ENCODE data around the gene OR51G2. TPM values are rescaled to one million over a fixed set of nuclear protein-coding genes. Genes with fewer than 3 reads are reported as not detected.
"Not testable (repeated sequence)": the region's sequence is repeated elsewhere in the genome, so short reads cannot be mapped to it uniquely, and the experiment has no call there.

The OR51G2 gene
- not detected in 2 replicates for total RNA-seq

- DNase-seq (ENCODE audit: low read depth, low spot score) = no peak
Observed at GRCh38 chr11:4919250-4919649, at the start of gene OR51G2. Gene OR51G2, minus strand, starts transcription at chr11:4919350. Its CDS starts 3,687 bp downstream, at chr11:4915663.

GRCh38 chr11:4962816-4963215 lies 43.7 kb upstream of the OR51G2 start:
- DNase-seq (ENCODE audit: low read depth, low spot score) = no peak

- DNase-seq (ENCODE audit: low read depth, low spot score) = no peak
Observed at GRCh38 chr11:4960877-4961276, 41.7 kb upstream of the OR51G2 start.

GRCh38 chr11:4957396-4957795 lies 38.2 kb upstream of the OR51G2 start:
- DNase-seq (ENCODE audit: low read depth, low spot score) = no peak

GRCh38 chr11:4955613-4956012 lies 36.5 kb upstream of the OR51G2 start, which contains the start of gene OR51A2:
Gene OR51A2, minus strand, starts transcription at chr11:4955713. Its CDS starts 0 bp downstream, at chr11:4955713.
- not testable (repeated sequence) for DNase-seq (ENCODE audit: low read depth, low spot score)

- no peak for DNase-seq (ENCODE audit: low read depth, low spot score)
Observed at GRCh38 chr11:4947505-4947904, 28.4 kb upstream of the OR51G2 start, which contains the start of gene OR51A4. Gene OR51A4, minus strand, starts transcription at chr11:4947605. Its CDS starts 505 bp downstream, at chr11:4947100.

GRCh38 chr11:4936745-4937144 lies 17.6 kb upstream of the OR51G2 start:
- DNase-seq (ENCODE audit: low read depth, low spot score) = no peak

GRCh38 chr11:4932751-4933150 lies 13.6 kb upstream of the OR51G2 start:
- DNase-seq (ENCODE audit: low read depth, low spot score) = no peak

GRCh38 chr11:4926608-4927007 lies 7.5 kb upstream of the OR51G2 start:
- DNase-seq (ENCODE audit: low read depth, low spot score) = no peak

GRCh38 chr11:4924239-4924638 lies 5.1 kb upstream of the OR51G2 start, which contains the start of gene OR51G1:
Gene OR51G1, minus strand, starts transcription at chr11:4924339. Its CDS starts 0 bp downstream, at chr11:4924339.
- no peak for DNase-seq (ENCODE audit: low read depth, low spot score)

GRCh38 chr11:4922304-4922703 lies 3.2 kb upstream of the OR51G2 start:
- DNase-seq (ENCODE audit: low read depth, low spot score) = no peak

GRCh38 chr11:4921796-4922195 lies 2.6 kb upstream of the OR51G2 start:
- no peak for DNase-seq (ENCODE audit: low read depth, low spot score)

GRCh38 chr11:4916581-4916980 lies 2.6 kb downstream of the OR51G2 start:
- no peak for DNase-seq (ENCODE audit: low read depth, low spot score)

GRCh38 chr11:4903484-4903883 lies 15.7 kb downstream of the OR51G2 start, which contains the start of gene OR51A7:
Gene OR51A7, plus strand, starts transcription at chr11:4903783. Its CDS starts 3,587 bp downstream, at chr11:4907370.
- no peak for DNase-seq (ENCODE audit: low read depth, low spot score)

- DNase-seq (ENCODE audit: low read depth, low spot score) = no peak
Observed at GRCh38 chr11:4891996-4892640, 27.0 kb downstream of the OR51G2 start.

- DNase-seq (ENCODE audit: low read depth, low spot score) = no peak
Observed at GRCh38 chr11:4890279-4890678, 28.9 kb downstream of the OR51G2 start.

GRCh38 chr11:4887591-4887990 lies 31.6 kb downstream of the OR51G2 start:
- DNase-seq (ENCODE audit: low read depth, low spot score) = no peak

- no peak for DNase-seq (ENCODE audit: low read depth, low spot score)
Observed at GRCh38 chr11:4886186-4886585, 33.0 kb downstream of the OR51G2 start.

GRCh38 chr11:4884361-4884760 lies 34.8 kb downstream of the OR51G2 start:
- DNase-seq (ENCODE audit: low read depth, low spot score) = no peak

- no peak for DNase-seq (ENCODE audit: low read depth, low spot score)
Observed at GRCh38 chr11:4882543-4882942, 36.6 kb downstream of the OR51G2 start.

- no peak for DNase-seq (ENCODE audit: low read depth, low spot score)
Observed at GRCh38 chr11:4881860-4882500, 37.2 kb downstream of the OR51G2 start, which contains the start of gene OR51T1. Gene OR51T1, plus strand, starts transcription at chr11:4881900. Its CDS starts 0 bp downstream, at chr11:4881900.

- no peak for DNase-seq (ENCODE audit: low read depth, low spot score)
Observed at GRCh38 chr11:4881188-4881587, 38.0 kb downstream of the OR51G2 start.

GRCh38 chr11:4865855-4866254 lies 53.3 kb downstream of the OR51G2 start:
- no peak for DNase-seq (ENCODE audit: low read depth, low spot score)
